ENCODE measurements around the gene PTGDR. TPM values are rescaled to one million over a fixed set of nuclear protein-coding genes. Genes with fewer than 3 reads are reported as not detected.

Gene PTGDR
- total and polyA plus RNA-seq, 2 donors = 0.38 to 0.73 TPM

DNA sequence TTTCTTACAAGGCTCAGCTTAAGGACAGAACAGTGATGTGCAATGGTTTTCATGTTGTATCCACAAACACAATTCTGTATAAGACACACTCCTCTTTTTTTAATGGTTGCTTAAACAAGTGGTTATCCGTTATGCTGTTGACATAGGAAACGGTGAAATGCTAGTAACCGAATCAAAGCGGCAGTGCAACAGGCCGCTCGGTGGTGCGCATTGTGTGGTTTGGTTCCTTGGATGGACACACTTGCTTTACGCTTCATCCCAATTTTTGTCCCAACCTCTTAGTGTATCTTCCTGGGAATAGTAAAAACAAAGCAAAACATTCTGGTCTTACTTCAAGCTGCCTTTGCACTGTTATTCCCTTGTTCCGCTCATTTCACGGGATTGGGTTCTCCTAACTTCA is 46.0 kb downstream of the PTGDR start:
- Histone ChIP-seq H3K36me3 (ENCODE audit: control insufficient read depth in 2 of 2, insufficient read depth in 2 of 2, low read length in 1 of 2) (no peaks in the 10 kb centered on the region), H3K27me3 (ENCODE audit: control insufficient read depth in 2 of 2, insufficient read depth in 1 of 2, low read length in 1 of 2) (peaks cover 3 to 25% of the 10 kb centered on the region in 2 donors), H3K4me1 (ENCODE audit: control insufficient read depth in 2 of 2, insufficient read depth in 2 of 2, low read length in 2 of 2) (peaks cover 15 to 34% of the 10 kb centered on the region in 2 donors), H3K4me3 (ENCODE audit: low read length in 2 of 2) (peak overlapping the region; percentile 48 to 54), H3K27ac (ENCODE audit: low read depth in 1 of 2, low read length in 1 of 2) (peak overlapping the region in 1 of 2 donors; percentile 34), H3K9me3 (ENCODE audit: control insufficient read depth in 2 of 2, insufficient read depth in 1 of 2, low read length in 1 of 2) (no peaks in the 10 kb centered on the region)
- no peak for DNase-seq (ENCODE audit: low read depth in 6 of 9, low spot score in 9 of 9)
- 26% methylated on average over 10 of the region's 10 CpGs for WGBS

GRCh38 chr14:52313903-52314594 is 46.6 kb downstream of the PTGDR start, which contains the start of gene PTGER2:
Gene PTGER2, plus strand, starts transcription at chr14:52314312. Its CDS starts 237 bp downstream, at chr14:52314549.
- peak in 4 of 9 donors; percentile 30 to 58 (median 38) for DNase-seq (ENCODE audit: low read depth in 6 of 9, low spot score in 9 of 9)
- Histone ChIP-seq H3K36me3 (ENCODE audit: control insufficient read depth in 2 of 2, insufficient read depth in 2 of 2, low read length in 1 of 2) (no peaks in the 10 kb centered on the region), H3K27me3 (ENCODE audit: control insufficient read depth in 2 of 2, insufficient read depth in 1 of 2, low read length in 1 of 2) (peaks cover 3 to 25% of the 10 kb centered on the region in 2 donors), H3K9me3 (ENCODE audit: control insufficient read depth in 2 of 2, insufficient read depth in 1 of 2, low read length in 1 of 2) (no peaks in the 10 kb centered on the region), H3K4me3 (ENCODE audit: low read length in 2 of 2) (peak within 1 kb of the TSS; percentile 48 to 54), H3K4me1 (ENCODE audit: control insufficient read depth in 2 of 2, insufficient read depth in 2 of 2, low read length in 2 of 2) (peaks cover 15 to 35% of the 10 kb centered on the region in 2 donors), H3K27ac (ENCODE audit: low read depth in 1 of 2, low read length in 1 of 2) (peak within 1 kb of the TSS in 1 of 2 donors; percentile 34)
- WGBS = under 1% methylated on average over 73 of the region's 73 CpGs

DNA sequence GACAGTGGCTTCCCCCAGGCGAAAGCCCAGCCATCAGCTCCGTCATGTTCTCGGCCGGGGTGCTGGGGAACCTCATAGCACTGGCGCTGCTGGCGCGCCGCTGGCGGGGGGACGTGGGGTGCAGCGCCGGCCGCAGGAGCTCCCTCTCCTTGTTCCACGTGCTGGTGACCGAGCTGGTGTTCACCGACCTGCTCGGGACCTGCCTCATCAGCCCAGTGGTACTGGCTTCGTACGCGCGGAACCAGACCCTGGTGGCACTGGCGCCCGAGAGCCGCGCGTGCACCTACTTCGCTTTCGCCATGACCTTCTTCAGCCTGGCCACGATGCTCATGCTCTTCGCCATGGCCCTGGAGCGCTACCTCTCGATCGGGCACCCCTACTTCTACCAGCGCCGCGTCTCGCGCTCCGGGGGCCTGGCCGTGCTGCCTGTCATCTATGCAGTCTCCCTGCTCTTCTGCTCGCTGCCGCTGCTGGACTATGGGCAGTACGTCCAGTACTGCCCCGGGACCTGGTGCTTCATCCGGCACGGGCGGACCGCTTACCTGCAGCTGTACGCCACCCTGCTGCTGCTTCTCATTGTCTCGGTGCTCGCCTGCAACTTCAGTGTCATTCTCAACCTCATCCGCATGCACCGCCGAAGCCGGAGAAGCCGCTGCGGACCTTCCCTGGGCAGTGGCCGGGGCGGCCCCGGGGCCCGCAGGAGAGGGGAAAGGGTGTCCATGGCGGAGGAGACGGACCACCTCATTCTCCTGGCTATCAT is 47.3 kb downstream of the PTGDR start:
- WGBS = under 1% methylated on average over 63 of the region's 63 CpGs
- H3K9me3 ChIP-seq (ENCODE audit: control insufficient read depth in 2 of 2, insufficient read depth in 1 of 2, low read length in 1 of 2) = no peaks in the 10 kb centered on the region
- H3K4me1 ChIP-seq (ENCODE audit: control insufficient read depth in 2 of 2, insufficient read depth in 2 of 2, low read length in 2 of 2) = peaks cover 15 to 35% of the 10 kb centered on the region in 2 donors
- DNase-seq (ENCODE audit: low read depth in 6 of 9, low spot score in 9 of 9) = peak in 4 of 9 donors; percentile 15 to 45 (median 22)
- no peak overlapping the region for H3K27ac ChIP-seq (ENCODE audit: low read depth in 1 of 2, low read length in 1 of 2)
- H3K36me3 ChIP-seq (ENCODE audit: control insufficient read depth in 2 of 2, insufficient read depth in 2 of 2, low read length in 1 of 2) = no peaks in the 10 kb centered on the region
- peaks cover 3 to 25% of the 10 kb centered on the region in 2 donors for H3K27me3 ChIP-seq (ENCODE audit: control insufficient read depth in 2 of 2, insufficient read depth in 1 of 2, low read length in 1 of 2)
- H3K4me3 ChIP-seq (ENCODE audit: low read length in 2 of 2) = peak overlapping the region; percentile 48 to 54

GRCh38 chr14:52315355-52315718 is 47.8 kb downstream of the PTGDR start:
- H3K4me3 ChIP-seq (ENCODE audit: low read length in 2 of 2) = peak overlapping the region; percentile 48 to 54
- H3K4me1 ChIP-seq (ENCODE audit: control insufficient read depth in 2 of 2, insufficient read depth in 2 of 2, low read length in 2 of 2) = peaks cover 15 to 35% of the 10 kb centered on the region in 2 donors
- DNase-seq (ENCODE audit: low read depth in 6 of 9, low spot score in 9 of 9) = no peak
- H3K27ac ChIP-seq (ENCODE audit: low read depth in 1 of 2, low read length in 1 of 2) = no peak overlapping the region
- H3K36me3 ChIP-seq (ENCODE audit: control insufficient read depth in 2 of 2, insufficient read depth in 2 of 2, low read length in 1 of 2) = no peaks in the 10 kb centered on the region
- WGBS = 3% methylated on average over 11 of the region's 11 CpGs
- peaks cover 3 to 25% of the 10 kb centered on the region in 2 donors for H3K27me3 ChIP-seq (ENCODE audit: control insufficient read depth in 2 of 2, insufficient read depth in 1 of 2, low read length in 1 of 2)
- no peaks in the 10 kb centered on the region for H3K9me3 ChIP-seq (ENCODE audit: control insufficient read depth in 2 of 2, insufficient read depth in 1 of 2, low read length in 1 of 2)

- Histone ChIP-seq H3K27ac (ENCODE audit: low read depth in 1 of 2, low read length in 1 of 2) (peak overlapping the region in 1 of 2 donors; percentile 53), H3K4me1 (ENCODE audit: control insufficient read depth in 2 of 2, insufficient read depth in 2 of 2, low read length in 2 of 2) (peaks cover 15 to 23% of the 10 kb centered on the region in 2 donors), H3K27me3 (ENCODE audit: control insufficient read depth in 2 of 2, insufficient read depth in 1 of 2, low read length in 1 of 2) (peaks cover 3 to 25% of the 10 kb centered on the region in 2 donors), H3K9me3 (ENCODE audit: control insufficient read depth in 2 of 2, insufficient read depth in 1 of 2, low read length in 1 of 2) (no peaks in the 10 kb centered on the region), H3K4me3 (ENCODE audit: low read length in 2 of 2) (no peak overlapping the region), H3K36me3 (ENCODE audit: control insufficient read depth in 2 of 2, insufficient read depth in 2 of 2, low read length in 1 of 2) (no peaks in the 10 kb centered on the region)
- DNase-seq (ENCODE audit: low read depth in 6 of 9, low spot score in 9 of 9) = peak in 1 of 9 donors; percentile 37
- WGBS = 9% methylated on average over 2 of the region's 2 CpGs
These were observed 50.6 kb downstream of the PTGDR start for GRCh38 chr14:52318062-52318461.

DNA sequence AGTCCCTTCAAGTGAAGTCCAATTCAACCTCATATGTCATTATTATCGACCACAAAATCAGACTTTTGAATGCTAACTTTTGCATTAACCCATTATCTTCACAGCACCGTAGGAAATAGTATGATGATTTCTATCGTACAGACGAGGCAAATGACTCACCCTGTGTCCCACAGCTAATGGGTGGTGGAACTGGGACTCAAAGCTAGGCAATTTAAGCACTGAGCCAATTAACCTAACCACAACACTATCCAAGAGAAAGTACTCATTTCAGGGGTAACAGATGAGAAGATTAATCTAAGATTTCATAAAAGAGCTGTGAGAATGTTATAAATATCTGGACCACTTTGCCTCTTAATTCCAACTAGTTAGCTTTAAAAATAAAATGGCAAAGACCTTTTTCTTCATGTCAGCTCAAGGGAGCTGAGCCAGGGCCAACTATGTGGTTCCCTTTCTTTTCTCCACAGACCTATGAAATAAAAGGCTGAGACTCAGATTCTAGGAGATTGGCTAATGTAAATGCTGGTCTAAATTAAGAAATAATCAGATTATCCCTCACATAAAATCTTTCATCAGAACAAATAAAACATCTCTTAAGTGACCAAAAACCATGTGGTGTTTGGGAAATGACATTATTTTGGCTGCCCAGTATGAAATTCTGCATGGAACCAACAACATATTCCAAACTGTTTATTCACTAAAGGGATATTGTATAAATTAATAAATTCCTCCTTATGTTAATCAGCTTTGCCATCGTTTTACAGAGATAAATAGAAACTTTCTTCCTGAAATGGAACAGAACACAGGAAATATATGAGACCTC is 51.5 kb downstream of the PTGDR start:
- Histone ChIP-seq H3K27me3 (ENCODE audit: control insufficient read depth in 2 of 2, insufficient read depth in 1 of 2, low read length in 1 of 2) (peaks cover 3 to 17% of the 10 kb centered on the region in 2 donors), H3K9me3 (ENCODE audit: control insufficient read depth in 2 of 2, insufficient read depth in 1 of 2, low read length in 1 of 2) (no peaks in the 10 kb centered on the region), H3K4me3 (ENCODE audit: low read length in 2 of 2) (no peak overlapping the region), H3K27ac (ENCODE audit: low read depth in 1 of 2, low read length in 1 of 2) (no peak overlapping the region), H3K4me1 (ENCODE audit: control insufficient read depth in 2 of 2, insufficient read depth in 2 of 2, low read length in 2 of 2) (peaks cover 12 to 18% of the 10 kb centered on the region in 2 donors), H3K36me3 (ENCODE audit: control insufficient read depth in 2 of 2, insufficient read depth in 2 of 2, low read length in 1 of 2) (no peaks in the 10 kb centered on the region)
- WGBS = 56% methylated on average over 5 of the region's 5 CpGs
- DNase-seq (ENCODE audit: low read depth in 6 of 9, low spot score in 9 of 9) = no peak

GRCh38 chr14:52319919-52320318 is 52.4 kb downstream of the PTGDR start:
- 98% methylated on average over 3 of the region's 3 CpGs for WGBS
- H3K27me3 ChIP-seq (ENCODE audit: control insufficient read depth in 2 of 2, insufficient read depth in 1 of 2, low read length in 1 of 2) = peaks cover 0 to 8% of the 10 kb centered on the region in 2 donors
- no peaks in the 10 kb centered on the region for H3K36me3 ChIP-seq (ENCODE audit: control insufficient read depth in 2 of 2, insufficient read depth in 2 of 2, low read length in 1 of 2)
- H3K9me3 ChIP-seq (ENCODE audit: control insufficient read depth in 2 of 2, insufficient read depth in 1 of 2, low read length in 1 of 2) = no peaks in the 10 kb centered on the region
- no peak overlapping the region for H3K27ac ChIP-seq (ENCODE audit: low read depth in 1 of 2, low read length in 1 of 2)
- H3K4me1 ChIP-seq (ENCODE audit: control insufficient read depth in 2 of 2, insufficient read depth in 2 of 2, low read length in 2 of 2) = peaks cover 5 to 16% of the 10 kb centered on the region in 2 donors
- H3K4me3 ChIP-seq (ENCODE audit: low read length in 2 of 2) = no peak overlapping the region
- no peak for DNase-seq (ENCODE audit: low read depth in 6 of 9, low spot score in 9 of 9)

DNA sequence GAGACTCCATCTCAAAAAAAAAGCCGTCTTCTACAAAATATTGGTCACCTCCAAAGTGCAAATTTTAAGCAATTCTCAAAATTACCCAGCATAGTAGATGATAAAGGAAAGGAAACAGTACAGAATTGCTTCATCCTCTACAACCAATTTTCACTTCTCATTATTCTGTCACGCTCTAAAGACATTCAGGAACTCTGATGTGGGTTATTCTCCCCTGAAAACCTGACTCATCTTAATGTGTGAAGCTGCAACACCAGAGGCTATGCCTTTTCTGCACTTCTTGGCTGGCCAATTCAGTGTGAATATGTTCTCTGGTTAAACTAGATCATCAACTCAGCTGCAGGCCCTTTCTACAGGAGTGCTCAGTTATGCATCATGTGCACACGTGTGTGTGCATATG is 57.6 kb downstream of the PTGDR start:
- Histone ChIP-seq H3K4me3 (ENCODE audit: low read length in 2 of 2) (no peak overlapping the region), H3K36me3 (ENCODE audit: control insufficient read depth in 2 of 2, insufficient read depth in 2 of 2, low read length in 1 of 2) (no peaks in the 10 kb centered on the region), H3K9me3 (ENCODE audit: control insufficient read depth in 2 of 2, insufficient read depth in 1 of 2, low read length in 1 of 2) (no peaks in the 10 kb centered on the region), H3K4me1 (ENCODE audit: control insufficient read depth in 2 of 2, insufficient read depth in 2 of 2, low read length in 2 of 2) (peaks cover 2 to 3% of the 10 kb centered on the region in 2 donors), H3K27me3 (ENCODE audit: control insufficient read depth in 2 of 2, insufficient read depth in 1 of 2, low read length in 1 of 2) (no peaks in the 10 kb centered on the region), H3K27ac (ENCODE audit: low read depth in 1 of 2, low read length in 1 of 2) (no peak overlapping the region)
- peak in 1 of 9 donors; percentile 40 for DNase-seq (ENCODE audit: low read depth in 6 of 9, low spot score in 9 of 9)
- 61% methylated on average over 3 of the region's 3 CpGs for WGBS

All from thymus (tissue), 11 donors.